ENCODE data around the gene MLLT3. TPM values are rescaled to one million over a fixed set of nuclear protein-coding genes. Genes with fewer than 3 reads are reported as not detected.

The MLLT3 gene
- total and polyA plus RNA-seq, 2 of the 13 experiments (the other 11 are each of a cell fraction or from before 2014, with no cell fraction given) = 12.3 to 12.6 TPM

DNA sequence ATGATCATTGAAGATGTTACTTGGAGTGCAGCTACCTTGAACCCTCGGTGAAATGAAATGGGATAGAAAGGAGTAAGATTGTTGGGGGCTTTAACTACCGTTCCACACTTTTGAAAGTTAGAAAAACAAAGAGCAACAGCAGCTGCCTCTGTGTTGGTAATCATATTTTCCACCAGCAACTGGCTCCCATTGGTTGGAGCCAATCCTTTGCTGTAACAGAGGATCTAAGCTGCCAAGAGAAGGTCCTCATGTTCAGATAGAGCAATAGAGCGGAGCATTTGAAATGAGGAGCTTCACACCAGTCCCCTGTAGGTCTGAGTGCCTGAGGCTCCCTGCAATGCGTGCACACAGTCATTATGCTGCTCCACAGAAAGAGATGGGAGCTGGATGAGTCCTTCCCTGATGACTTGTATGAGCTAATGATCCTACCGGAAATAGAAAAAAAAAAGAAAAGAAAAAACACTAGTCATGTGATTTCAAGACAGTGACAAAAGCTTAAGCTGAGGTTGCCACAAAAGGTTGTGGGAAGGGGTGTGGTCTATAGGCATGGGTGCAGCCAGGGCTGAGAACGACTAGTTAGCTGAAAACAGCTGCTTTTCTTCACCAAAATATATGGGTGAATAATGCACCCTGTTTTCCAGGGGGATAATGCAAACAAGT is 300.7 kb downstream of the MLLT3 start:
- H3K27ac ChIP-seq (ENCODE audit: extremely low read length, insufficient read depth, low read length) = no peak overlapping the region
- intact Hi-C loops (cut with micrococcal nuclease; ENCODE audit: unreplicated experiment) (no loop called here), in situ Hi-C loops (cut with HindIII; ENCODE audit: extremely low pct_ligation_motif_present, low pct_unique_long_range_greater_than_20kb) (no loop called here)
- no peaks in the 10 kb centered on the region for H3K36me3 ChIP-seq (replicated peaks in 1 of 2; ENCODE audit: control insufficient read depth in 1 of 2, insufficient read depth in 2 of 2, low read length in 2 of 2)
- H3K9ac ChIP-seq (ENCODE audit: insufficient read depth, low read depth, low read length) = no peak overlapping the region
- ChIA-PET CTCF (ENCODE audit: low intra/inter-chr PET ratio, low total read pairs) (no interaction called here), POLR2A (no interaction called here)
- WGBS (ENCODE audit: low lambda C conversion rate) = 19% methylated on average over 6 of the region's 6 CpGs
- no peak overlapping the region for H2AFZ ChIP-seq (ENCODE audit: low read length)
- no TSS peak for BruUV-seq (replicated peaks)
- H3K9me3 ChIP-seq (ENCODE audit: low read length) = no peaks in the 10 kb centered on the region
- no peak overlapping the region for H3K4me2 ChIP-seq (ENCODE audit: low read depth, low read length)
- no peak for DNase-seq (ENCODE audit: low spot score)
- H3K27me3 ChIP-seq (ENCODE audit: control insufficient read depth in 1 of 2, insufficient read depth in 2 of 2, low read length in 2 of 2) = peaks cover 0 to 11% of the 10 kb centered on the region in 2 experiments; a peak in 1 of 5 replicates
- no peaks in the 10 kb centered on the region for H4K20me1 ChIP-seq (ENCODE audit: insufficient read depth, low read length)
- no peaks in the 10 kb centered on the region for H3K4me1 ChIP-seq (ENCODE audit: insufficient read depth, low read length)
- no peaks in the 10 kb centered on the region for H3K79me2 ChIP-seq (ENCODE audit: insufficient read depth, low read length)
- no peak for FAIRE-seq
- ATAC-seq = no peak
- H3K4me3 ChIP-seq (replicated peaks in 1 of 3; ENCODE audit: insufficient read depth in 1 of 3, low read depth in 2 of 3, low read length in 3 of 3) = no peak overlapping the region
- no peak for TF ChIP-seq HOXA3 (CRISPR knock-in tag; IDR thresholded peaks at IDR 0.05)
- no peak for TF ChIP-seq EHMT2 (IDR thresholded peaks at IDR 0.05; ENCODE audit: borderline replicate concordance, low read depth, low read length)
- TF ChIP-seq ZNF879 (CRISPR knock-in tag; IDR thresholded peaks at IDR 0.05) = no peak
- TF ChIP-seq, protein P1, sequence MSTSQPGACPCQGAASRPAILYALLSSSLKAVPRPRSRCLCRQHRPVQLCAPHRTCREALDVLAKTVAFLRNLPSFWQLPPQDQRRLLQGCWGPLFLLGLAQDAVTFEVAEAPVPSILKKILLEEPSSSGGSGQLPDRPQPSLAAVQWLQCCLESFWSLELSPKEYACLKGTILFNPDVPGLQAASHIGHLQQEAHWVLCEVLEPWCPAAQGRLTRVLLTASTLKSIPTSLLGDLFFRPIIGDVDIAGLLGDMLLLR (CRISPR knock-in tag; IDR thresholded peaks at IDR 0.05) = no peak
- no peak for TF ChIP-seq ZNF737 (CRISPR knock-in tag; IDR thresholded peaks at IDR 0.05; ENCODE audit: borderline replicate concordance)
- TF ChIP-seq, protein P2, sequence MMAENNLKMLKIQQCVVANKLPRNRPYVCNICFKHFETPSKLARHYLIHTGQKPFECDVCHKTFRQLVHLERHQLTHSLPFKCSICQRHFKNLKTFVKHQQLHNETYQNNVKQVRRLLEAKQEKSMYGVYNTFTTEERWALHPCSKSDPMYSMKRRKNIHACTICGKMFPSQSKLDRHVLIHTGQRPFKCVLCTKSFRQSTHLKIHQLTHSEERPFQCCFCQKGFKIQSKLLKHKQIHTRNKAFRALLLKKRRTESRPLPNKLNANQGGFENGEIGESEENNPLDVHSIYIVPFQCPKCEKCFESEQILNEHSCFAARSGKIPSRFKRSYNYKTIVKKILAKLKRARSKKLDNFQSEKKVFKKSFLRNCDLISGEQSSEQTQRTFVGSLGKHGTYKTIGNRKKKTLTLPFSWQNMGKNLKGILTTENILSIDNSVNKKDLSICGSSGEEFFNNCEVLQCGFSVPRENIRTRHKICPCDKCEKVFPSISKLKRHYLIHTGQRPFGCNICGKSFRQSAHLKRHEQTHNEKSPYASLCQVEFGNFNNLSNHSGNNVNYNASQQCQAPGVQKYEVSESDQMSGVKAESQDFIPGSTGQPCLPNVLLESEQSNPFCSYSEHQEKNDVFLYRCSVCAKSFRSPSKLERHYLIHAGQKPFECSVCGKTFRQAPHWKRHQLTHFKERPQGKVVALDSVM (CRISPR knock-in tag; IDR thresholded peaks at IDR 0.05) = no peak
- TF ChIP-seq CREM (IDR thresholded peaks at IDR 0.05) = no peak
- no peak for TF ChIP-seq CREM (CRISPR knock-in tag; IDR thresholded peaks at IDR 0.05)
- no peak for TF ChIP-seq ONECUT2 (CRISPR knock-in tag; IDR thresholded peaks at IDR 0.05)
- TF ChIP-seq TOPORS (CRISPR knock-in tag; IDR thresholded peaks at IDR 0.05) = no peak
- no peak for TF ChIP-seq SOX6 (IDR thresholded peaks at IDR 0.05)
- TF ChIP-seq SOX6 (CRISPR knock-in tag; IDR thresholded peaks at IDR 0.05) = no peak
- TF ChIP-seq ZNF841 (CRISPR knock-in tag; IDR thresholded peaks at IDR 0.05; ENCODE audit: borderline replicate concordance) = no peak
- TF ChIP-seq ZNF761 (CRISPR knock-in tag; conservative IDR thresholded peaks at IDR 0.05) = no peak
- TF ChIP-seq, protein P3, sequence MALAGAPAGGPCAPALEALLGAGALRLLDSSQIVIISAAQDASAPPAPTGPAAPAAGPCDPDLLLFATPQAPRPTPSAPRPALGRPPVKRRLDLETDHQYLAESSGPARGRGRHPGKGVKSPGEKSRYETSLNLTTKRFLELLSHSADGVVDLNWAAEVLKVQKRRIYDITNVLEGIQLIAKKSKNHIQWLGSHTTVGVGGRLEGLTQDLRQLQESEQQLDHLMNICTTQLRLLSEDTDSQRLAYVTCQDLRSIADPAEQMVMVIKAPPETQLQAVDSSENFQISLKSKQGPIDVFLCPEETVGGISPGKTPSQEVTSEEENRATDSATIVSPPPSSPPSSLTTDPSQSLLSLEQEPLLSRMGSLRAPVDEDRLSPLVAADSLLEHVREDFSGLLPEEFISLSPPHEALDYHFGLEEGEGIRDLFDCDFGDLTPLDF (CRISPR knock-in tag; IDR thresholded peaks at IDR 0.05) = no peak
- no peak for TF ChIP-seq ATF7 (IDR thresholded peaks at IDR 0.05)
- no peak for TF ChIP-seq ATF7 (CRISPR knock-in tag; IDR thresholded peaks at IDR 0.05)

Measured in HepG2 (cell line).